ENCODE measurements around the gene PDPK1.

DNA sequence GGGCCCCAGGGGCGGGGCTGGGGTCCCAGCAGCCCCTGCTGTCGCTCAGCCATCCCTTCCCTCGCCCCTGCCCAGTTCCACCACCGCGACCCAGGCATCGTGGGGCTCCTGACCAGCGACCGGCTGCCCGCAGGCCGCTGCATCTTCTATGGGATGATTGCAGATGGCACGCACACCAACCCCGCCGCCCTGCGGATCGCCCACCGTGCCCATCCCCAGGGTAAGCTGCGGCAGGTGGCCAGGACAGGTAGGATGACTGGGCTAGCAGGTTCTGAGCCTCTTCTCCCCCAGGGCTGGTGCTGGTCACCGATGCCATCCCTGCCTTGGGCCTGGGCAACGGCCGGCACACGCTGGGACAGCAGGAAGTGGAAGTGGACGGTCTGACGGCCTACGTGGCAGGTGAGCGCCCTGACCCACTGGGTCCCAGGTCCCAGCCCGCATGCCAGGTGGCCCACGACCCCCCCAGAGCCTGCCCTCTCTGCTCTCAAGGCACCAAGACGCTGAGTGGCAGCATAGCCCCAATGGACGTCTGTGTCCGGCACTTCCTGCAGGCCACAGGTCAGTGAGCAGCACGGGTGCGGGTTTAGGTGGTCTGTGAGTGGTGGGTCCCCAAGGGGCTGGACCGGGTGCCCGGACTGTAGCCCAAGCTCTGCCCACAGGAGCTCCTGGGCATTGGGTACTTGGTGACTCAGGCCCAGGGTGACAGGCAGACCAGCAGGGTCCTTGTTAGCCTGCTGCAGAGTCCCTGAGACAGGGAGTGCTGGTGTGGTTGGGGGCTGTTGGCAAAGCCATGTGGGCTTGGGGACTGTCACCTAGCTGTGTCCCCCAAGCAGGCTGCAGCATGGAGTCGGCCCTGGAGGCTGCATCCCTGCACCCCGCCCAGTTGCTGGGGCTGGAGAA lies 9.4 kb upstream of the PDPK1 start:
- TF ChIP-seq EZH2 (IDR thresholded peaks at IDR 0.05; ENCODE audit: borderline replicate concordance) (no peak), EZH2phosphoT487 (IDR thresholded peaks at IDR 0.05; ENCODE audit: low read depth, severe bottlenecking, unreplicated experiment) (no peak)
